CMK (cell line): Measurements from ENCODE around the gene TUBA3C.
A peak's percentile ranks its signal among the peaks of the same experiment; 100 is the strongest.

Source experiments
- DNase-seq: peaks from one replicate; pipeline ENCODE4 v3.0.0-alpha.2; 2010; ENCODE audit warnings: low read depth

Gene TUBA3C

DNA sequence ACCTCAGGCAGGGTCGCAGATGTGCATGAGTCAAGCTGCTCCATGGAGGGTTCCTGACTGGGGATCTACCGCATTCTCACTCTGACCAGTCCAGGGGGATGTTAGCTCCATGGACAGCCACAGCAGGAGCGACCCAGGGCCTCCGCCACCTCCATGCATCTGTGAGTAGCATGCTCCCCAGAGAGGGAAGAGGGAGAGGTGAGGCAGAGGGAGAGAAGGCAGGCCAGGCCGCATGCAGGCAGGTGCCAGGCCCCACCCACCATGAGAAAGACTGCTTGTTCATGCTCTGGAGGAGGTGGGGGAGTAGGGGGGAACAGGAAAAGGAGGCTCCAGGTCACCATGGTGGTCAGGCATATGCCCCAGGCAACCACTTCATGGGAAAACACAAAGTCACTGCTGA, 20.3 kb downstream of the TUBA3C start:
- no peak for DNase-seq

DNA sequence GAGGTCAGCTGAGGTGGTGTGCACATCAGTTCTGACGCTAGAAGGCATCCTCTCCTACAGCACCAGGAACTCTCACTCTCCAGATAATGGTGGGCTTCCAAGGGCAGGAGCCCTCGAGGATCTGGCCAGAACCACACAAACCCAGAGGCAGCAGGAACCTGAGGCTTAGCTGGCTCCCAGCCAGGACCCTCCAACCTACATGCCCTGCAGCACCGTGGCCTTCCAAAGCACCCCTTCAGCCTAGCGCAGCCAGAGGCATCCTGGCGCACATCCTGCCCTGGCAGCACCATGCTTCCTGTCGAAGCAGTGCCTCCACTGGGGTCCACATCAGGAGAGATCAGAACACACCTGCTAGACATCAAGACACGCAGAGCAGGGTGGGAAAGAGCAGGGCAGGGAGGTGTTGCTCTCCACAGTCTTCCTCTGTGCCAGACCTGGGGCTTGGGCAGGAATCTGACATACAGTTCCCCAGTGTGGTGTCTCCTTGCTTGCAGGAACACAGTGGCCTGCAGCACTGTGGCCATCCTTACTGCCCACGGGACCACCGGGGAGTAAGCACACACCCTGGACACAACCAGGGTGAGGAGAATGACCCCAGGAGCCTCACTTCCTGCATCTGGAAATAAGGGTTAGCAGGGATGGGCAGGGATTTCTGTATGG, 21.7 kb downstream of the TUBA3C start:
- DNase-seq, result no peak

GRCh38 chr13:19159181-19159580, 22.4 kb downstream of the TUBA3C start:
- DNase-seq, result no peak

DNA sequence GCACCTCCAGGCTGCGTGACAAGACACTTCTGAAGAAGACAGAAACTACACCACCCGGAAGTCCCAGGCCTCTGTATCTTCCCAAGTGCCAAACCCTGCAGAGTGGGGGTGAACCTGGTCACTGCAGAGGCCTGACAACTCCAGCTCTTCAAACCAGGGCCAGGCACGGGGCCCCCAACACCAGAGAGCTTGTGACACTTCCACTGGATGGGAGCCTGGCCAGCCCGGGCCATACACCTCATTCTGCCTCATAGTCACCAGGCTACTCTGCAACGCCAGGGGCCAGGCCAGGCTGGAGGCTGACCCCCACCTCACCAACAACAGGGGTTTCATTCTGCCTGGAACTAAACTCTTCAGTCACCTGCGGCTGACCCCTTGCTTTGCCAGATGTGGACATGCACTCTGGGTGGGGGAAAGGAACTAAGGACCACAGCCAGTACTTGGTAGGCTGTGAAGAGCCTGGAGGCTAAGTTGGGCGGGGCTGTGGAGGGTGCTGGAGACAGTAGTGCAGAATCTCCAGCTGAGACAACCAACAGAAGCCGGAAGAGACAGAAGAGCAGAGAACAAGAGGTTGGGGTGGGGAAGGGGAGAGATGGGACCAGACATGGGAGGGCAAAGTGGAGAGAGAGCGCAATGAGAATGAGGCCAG, 23.0 kb downstream of the TUBA3C start:
- no peak for DNase-seq

- DNase-seq, result no peak
Observed at GRCh38 chr13:19158006-19158405, 23.6 kb downstream of the TUBA3C start.

DNA sequence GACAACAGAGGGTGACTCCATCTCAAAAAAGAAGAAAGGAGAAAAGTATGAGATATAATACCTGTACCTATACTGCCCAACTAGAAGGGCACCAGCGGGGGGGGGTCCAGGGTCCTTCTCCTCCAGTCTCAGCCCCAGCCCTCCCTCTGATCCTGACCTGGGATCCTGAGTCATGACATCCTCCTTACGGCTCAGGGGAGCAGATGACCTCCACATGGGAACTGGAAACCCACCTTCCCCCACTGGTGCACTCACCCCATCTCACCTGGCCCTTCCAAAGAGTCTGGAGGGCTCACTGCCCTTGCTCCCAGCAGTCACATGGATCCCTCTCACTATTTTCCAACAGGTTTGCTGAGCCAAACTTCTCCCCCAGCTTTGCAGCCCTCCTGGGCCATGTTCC, 24.2 kb downstream of the TUBA3C start:
- DNase-seq, result no peak

DNA sequence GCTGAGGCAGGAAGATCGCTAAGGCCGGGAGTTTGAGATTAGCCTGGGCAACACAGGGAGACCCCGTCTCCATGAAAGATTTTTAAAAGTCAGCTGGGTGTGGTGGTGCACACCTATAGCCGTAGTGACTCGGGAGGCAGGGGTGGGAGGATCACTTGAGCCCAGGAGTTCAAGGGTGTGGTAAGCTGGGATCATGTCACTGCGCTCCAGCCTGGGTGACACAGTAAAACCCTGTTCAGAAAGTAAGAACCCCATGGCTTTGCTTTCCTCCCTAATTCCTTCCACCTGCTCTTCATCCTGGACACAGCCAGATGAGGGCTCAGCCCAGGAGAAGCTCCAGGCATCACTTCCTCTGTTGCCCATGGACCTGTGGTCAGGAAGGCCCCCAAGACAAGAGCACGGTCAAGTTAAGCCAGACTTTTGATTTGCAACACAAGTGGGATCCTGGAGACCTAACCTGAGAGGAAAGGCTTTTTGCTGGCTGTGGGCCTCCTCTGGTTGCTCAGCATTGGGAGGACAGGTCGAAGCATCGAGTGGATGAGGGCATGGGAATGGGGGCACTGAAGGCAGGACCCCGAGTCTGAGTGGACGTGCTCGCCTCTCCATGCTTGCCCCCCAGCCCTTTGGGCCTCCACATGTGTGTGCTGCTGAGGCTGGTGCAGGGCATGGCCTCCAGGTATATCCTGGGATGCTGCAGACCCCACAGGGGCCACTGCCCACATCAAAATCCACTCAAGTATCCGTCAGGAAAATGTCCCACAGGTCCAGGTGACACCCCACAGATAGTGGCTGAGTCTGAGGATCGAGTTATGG, 25.4 kb downstream of the TUBA3C start:
- no peak for DNase-seq

DNA sequence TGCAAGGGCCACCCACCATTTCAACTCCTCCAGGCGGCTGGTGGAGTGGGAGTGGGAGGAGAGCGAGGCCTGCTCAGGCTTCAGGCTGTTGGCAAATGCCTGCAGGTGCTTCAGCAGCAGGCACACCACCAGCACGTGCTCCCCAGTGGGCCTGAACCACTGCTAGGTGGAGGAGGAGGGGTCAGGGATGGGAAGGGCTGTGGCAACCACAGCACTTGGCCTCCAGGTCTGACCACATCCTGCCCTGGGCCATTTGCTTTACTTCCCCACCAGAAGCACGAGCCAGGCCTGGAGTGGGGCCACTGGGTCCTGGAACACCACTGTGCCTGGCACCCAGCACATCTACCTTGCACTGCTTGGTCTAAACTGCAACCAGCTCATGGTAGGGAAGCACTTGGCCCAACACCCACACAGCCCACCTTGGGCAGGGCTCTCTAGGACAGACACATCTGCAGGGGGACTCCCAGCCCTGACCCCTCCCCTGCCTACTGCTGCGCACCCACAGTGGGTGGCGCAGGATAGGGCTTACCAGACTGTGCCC, 26.2 kb downstream of the TUBA3C start:
- peak; percentile 4 for DNase-seq

DNA sequence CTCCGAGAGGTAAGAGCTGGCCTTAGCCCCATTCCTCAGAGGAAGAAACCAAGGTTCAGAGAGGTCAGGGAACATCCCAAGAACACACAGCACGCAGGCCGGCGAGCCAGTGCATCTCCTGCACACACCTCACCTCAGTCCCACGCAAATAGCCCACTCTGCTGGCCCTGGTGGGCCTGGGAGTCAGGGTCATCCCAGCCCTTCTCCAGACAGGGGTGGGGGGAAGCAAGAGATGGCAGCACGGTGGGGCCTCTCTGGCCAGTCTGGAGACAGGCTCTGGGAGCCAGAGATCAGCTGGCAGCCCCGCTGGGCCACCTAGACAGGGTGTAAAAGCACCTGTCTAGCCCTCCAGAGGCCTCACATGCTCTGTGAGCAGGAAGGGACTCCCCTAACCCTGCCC, 26.8 kb downstream of the TUBA3C start:
- DNase-seq, result no peak

DNA sequence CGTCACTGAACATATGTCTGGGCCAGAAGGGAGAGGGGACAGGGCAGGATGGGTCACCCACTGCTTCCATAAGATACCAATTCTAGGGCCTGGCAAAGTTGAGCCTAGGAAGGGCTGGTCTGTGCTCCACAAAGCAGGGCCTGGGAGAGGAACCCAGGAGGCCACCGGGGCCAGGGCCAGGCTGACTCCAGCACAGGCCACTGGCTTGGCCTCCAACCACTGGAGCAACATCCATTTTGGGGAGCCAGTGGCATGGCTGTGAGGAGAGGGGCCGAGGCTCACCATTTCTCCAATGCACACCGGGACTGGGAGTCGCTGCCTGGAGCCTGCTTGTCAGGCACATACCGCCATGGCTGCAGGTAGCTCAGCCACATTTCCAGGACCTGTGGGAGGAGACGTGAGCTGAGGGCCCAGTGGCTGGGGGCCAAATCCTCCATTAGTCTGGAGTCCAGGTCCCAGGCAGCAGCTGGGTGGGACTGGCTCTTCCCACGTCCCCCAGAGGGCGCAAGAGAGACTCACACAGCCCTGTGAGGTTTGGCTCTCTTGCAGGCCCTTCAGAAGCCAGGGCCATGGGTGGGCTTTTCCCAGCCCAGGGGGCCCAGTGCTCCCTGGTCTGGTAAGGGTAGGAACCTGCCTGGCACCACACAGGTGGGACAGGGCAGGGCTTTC, 27.7 kb downstream of the TUBA3C start:
- peak; percentile 1 for DNase-seq

- no peak for DNase-seq
Observed at GRCh38 chr13:19152403-19152802, 29.2 kb downstream of the TUBA3C start.

DNA sequence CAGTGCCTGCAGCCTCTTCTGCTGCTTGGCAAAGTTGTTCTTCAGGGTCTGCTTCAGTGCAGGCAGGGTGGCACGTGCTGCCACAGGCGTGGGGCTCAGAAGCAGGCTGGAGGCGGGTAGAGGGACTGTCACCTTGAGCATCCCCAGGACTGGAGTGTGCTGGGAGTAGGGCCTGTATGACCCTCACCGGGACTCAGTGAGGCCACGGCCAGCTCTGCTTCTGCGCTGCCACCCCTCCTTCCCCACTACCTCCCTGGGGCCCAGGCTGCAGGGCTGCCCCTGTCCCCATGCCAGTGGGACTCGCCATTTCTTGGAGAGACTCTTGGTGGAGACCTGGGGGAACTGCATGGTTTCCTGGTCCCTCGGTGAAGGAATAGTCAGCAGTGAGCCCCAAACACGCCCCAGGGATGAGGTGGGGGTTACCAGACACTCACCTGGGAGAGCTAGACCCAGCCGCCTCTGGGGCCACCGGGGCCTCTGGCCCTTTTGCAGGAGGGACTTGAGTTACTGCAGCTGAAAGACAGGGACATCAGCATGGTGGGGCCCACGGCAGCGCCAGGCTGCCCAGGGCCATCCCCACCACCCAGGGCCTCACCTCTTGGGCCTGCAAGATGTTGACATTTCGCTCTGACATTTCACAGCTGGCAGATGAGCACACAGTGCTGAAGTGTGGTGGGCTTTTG, 29.9 kb downstream of the TUBA3C start:
- DNase-seq, result no peak

DNA sequence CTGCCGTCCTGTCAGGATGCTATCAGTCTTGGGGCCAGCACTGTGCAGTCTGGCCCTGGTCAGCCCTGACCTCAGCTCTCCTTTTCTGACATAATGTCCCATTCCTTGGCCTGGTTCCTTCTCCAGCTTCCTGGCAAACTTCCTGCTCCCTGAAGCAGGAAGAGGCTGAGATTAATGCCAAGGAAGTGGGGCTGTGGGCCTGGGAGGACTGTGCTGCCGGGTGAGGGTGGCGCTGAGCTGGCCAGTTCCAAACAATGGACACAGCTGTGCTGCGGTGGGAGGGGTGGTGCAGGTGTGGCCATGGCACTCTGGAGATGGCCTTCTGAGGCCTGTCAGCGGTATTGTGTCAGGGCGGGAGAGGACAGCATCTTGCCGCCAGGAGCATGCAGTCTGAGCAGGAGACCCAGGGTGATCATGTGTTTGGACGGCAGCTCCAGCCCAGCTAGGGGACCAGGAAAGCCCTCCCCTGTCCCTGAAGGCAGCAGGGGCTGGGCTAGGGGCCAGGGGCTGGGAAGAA, 30.9 kb downstream of the TUBA3C start:
- no peak for DNase-seq

- DNase-seq, result no peak
Observed at GRCh38 chr13:19150226-19150625, 31.4 kb downstream of the TUBA3C start.

- no peak for DNase-seq
Observed at GRCh38 chr13:19148561-19148960, 33.1 kb downstream of the TUBA3C start.
